Colonic mucosa (tissue), 4 donors: ENCODE data around the gene MMADHC. TPM values are rescaled to one million over a fixed set of nuclear protein-coding genes. Genes with fewer than 3 reads are reported as not detected.

Experiments
- DNase-seq: peaks from one replicate; pipeline ENCODE4 v3.0.0-alpha.2; 2020
- H3K27ac ChIP-seq: fragments of 200-600 bp; one replicate; pipeline ENCODE4 v1.8.0; 2021
- H3K27me3 ChIP-seq: fragments of 200-600 bp; one replicate; pipeline ENCODE4 v1.8.0; 2021
- H3K36me3 ChIP-seq: fragments of 200-600 bp; one replicate; pipeline ENCODE4 v1.8.0; 2021
- H3K4me1 ChIP-seq: fragments of 200-600 bp; one replicate; pipeline ENCODE4 v1.8.0; 2021; ENCODE audit warnings: mild to moderate bottlenecking
- H3K4me3 ChIP-seq: fragments of 200-600 bp; one replicate; pipeline ENCODE4 v1.8.0; 2021
- H3K9ac ChIP-seq, 2 donors: one replicate each; pipeline ENCODE4 v1.7.0; 2013; ENCODE audit warnings: control low read depth in 2 of 2, low read depth in 2 of 2, low read length in 2 of 2
- H3K9me3 ChIP-seq: fragments of 200-600 bp; one replicate; pipeline ENCODE4 v1.8.0; 2021
- CTCF ChIP-seq: fragments of 200-600 bp; IDR thresholded peaks from one replicate; pipeline ENCODE4 v1.8.0; 2022; ENCODE audit warnings: antibody characterized with exemption, mild to moderate bottlenecking
- intact Hi-C: fragments of 100-400 bp; cut with DNase I; formaldehyde crosslinking; loops from one replicate; pipeline ENCODE4 v1.14.1; 2022
- total RNA-seq, 2 donors: library from RNA; stranded (reverse); fragmentation: NEBNext Ultra II Directional in 1 of 2; extraction: Animal tissue kit (Norgen Biotek cat#: 25700) in 1 of 2; gene quantifications; one replicate each; pipeline ENCODE4 v1.2.1, GENCODE V29; 2021
- donor health status: healthy.
- donor health status: DM: no; HTN: no; CAD: no.
- donor health status: DM: no; HTN: no; CAD: no.

The MMADHC gene
- total RNA-seq, 2 donors from 2014 or later: 110 to 127 TPM

DNA sequence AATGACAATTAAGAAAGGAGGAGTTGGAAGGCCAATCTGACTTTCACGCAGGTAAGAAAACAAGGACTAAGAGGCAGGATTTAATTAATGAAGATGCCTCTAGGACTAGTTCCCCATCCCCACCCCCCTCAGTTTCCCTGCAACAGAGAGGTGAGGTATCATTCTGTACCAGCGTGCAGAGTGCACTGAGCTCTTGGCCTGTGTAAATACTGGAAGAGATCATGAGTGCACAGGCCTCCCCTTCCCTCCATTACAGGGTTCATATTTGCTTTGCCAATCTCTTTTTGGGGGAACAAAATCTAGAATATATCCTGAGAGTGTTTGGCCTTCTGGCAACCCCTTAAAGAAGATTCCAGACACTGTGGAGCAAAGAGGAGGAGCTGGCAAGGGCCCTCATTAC is 60.9 kb downstream of the MMADHC start:
- no peak for TF ChIP-seq CTCF
- Histone ChIP-seq H3K9me3 (no peaks in the 10 kb centered on the region), H3K27me3 (no peaks in the 10 kb centered on the region), H3K4me1 (no peaks in the 10 kb centered on the region), H3K9ac (no peak overlapping the region), H3K4me3 (no peak overlapping the region), H3K27ac (no peak overlapping the region), H3K36me3 (no peaks in the 10 kb centered on the region)
- DNase-seq: no peak
- intact Hi-C loops: no loop called here

GRCh38 chr2:149525323-149525722 is 62.3 kb downstream of the MMADHC start:
- no peaks in the 10 kb centered on the region for H3K36me3 ChIP-seq
- TF ChIP-seq CTCF: no peak
- intact Hi-C loops: no loop called here
- H3K4me1 ChIP-seq: no peaks in the 10 kb centered on the region
- H3K27ac ChIP-seq: no peak overlapping the region
- H3K27me3 ChIP-seq: no peaks in the 10 kb centered on the region
- H3K4me3 ChIP-seq: no peak overlapping the region
- no peak for DNase-seq
- H3K9ac ChIP-seq: no peak overlapping the region
- no peaks in the 10 kb centered on the region for H3K9me3 ChIP-seq
